Heart right ventricle (tissue), 16 donors: ENCODE results near the gene TRABD2B. TPM values are rescaled to one million over a fixed set of nuclear protein-coding genes. Genes with fewer than 3 reads are reported as not detected.

Source experiments
- ATAC-seq, 8 donors: fragments of 200-7000 bp; cut with Tn5 transposase; one replicate each; pipeline ENCODE4 v1.9.1; 2020; ENCODE audit warnings: mild to moderate bottlenecking in 8 of 8, moderate library complexity in 8 of 8, moderate number of reproducible peaks in 1 of 8
- DNase-seq, 2 donors: peaks; one replicate each; pipeline ENCODE4 v3.0.0-alpha.2; 2020
- H3K27ac ChIP-seq, 10 donors: fragments of 200-600 bp; sonication (generic) in 2 of 10; one replicate each; pipeline versions ENCODE4 v1.5.0 to v1.8.0; 2020 to 2022; ENCODE audit warnings: mild to moderate bottlenecking in 3 of 10
- H3K27me3 ChIP-seq, 7 donors: fragments of 200-600 bp; one replicate each; pipeline ENCODE4 v1.8.0; 2021 to 2022; ENCODE audit warnings: mild to moderate bottlenecking in 2 of 7
- H3K36me3 ChIP-seq, 9 donors: fragments of 200-600 bp; sonication (generic) in 1 of 9; one replicate each; pipeline versions ENCODE4 v1.5.0 to v1.8.0; 2020 to 2022; ENCODE audit warnings: mild to moderate bottlenecking in 2 of 9
- H3K4me1 ChIP-seq, 9 donors: fragments of 200-600 bp; sonication (generic) in 1 of 9; one replicate each; pipeline versions ENCODE4 v1.5.0 to v1.8.0; 2020 to 2022; ENCODE audit warnings: mild to moderate bottlenecking in 4 of 9
- H3K4me3 ChIP-seq, 10 donors: fragments of 200-600 bp; sonication (generic) in 2 of 10; one replicate each; pipeline versions ENCODE4 v1.5.0 to v1.8.0; 2020 to 2022; ENCODE audit warnings: mild to moderate bottlenecking in 7 of 10, moderate library complexity in 2 of 10
- H3K9me3 ChIP-seq, 11 donors: fragments of 200-600 bp in 10 of 11; sonication (generic) in 2 of 11; one replicate each; pipeline versions ENCODE4 v1.5.0 to v1.8.0; 2013 to 2022; ENCODE audit warnings: mild to moderate bottlenecking in 2 of 11, control low read depth in 1 of 11, moderate library complexity in 1 of 11
- WGBS, 2 donors: extraction: QIAGEN DNeasy Blood & Tissue Kit; methylation state at CpG; one replicate each; pipeline ENCODE4 v1.1.7; 2013; ENCODE audit warnings: inconsistent platforms in 1 of 2; 5-methylcytosine and 5-hydroxymethylcytosine counted together
- intact Hi-C, 10 donors: fragments of 100-400 bp; cut with DNase I; formaldehyde crosslinking; loops; one replicate each; pipeline versions ENCODE4 v1.11.1 to v1.14.2; 2022
- polyA plus RNA-seq, 2 donors: library from polyadenylated mRNA; stranded (reverse); fragments of 200-250 nt; gene quantifications; one replicate each; pipeline ENCODE4 v1.2.3, GENCODE V29; 2013
- total RNA-seq, 10 donors: library from RNA; stranded (reverse); fragmentation: NEBNext Ultra II Directional in 3 of 10; extraction: Animal tissue kit (Norgen Biotek cat#: 25700) in 3 of 10; gene quantifications; one replicate each; pipeline versions ENCODE4 v1.2.1 to v1.2.4, GENCODE V29; 2021 to 2023
- TF ChIP-seq, protein P1 (sequence below), 9 donors: fragments of 200-600 bp; sonication (generic) in 2 of 9; IDR thresholded peaks; one replicate each; pipeline versions ENCODE4 v1.5.0 to v1.8.0; 2021 to 2022; ENCODE audit warnings: antibody characterized with exemption in 9 of 9, mild to moderate bottlenecking in 5 of 9, moderate library complexity in 1 of 9
- donor health status: Arrhythmogenic right ventricular cardiomyopathy.
- donor health status: ischemic (EF 13 %, LVEDD 7.1; RV severe dilation, severe dysfunction).
- donor health status: healthy with polysubstance abuse.
- donor health status: DM: no; HTN: yes; CAD: no.
- donor health status: DM: no; HTN: no; CAD: no.
- donor health status: ischemic (EF 25% LVEDD 6.9; RV normal size, moderate dysfunction).
- donor health status: ischemic (EF 25% LVEDD 5.7; RV mildly dilated, moderate dysfunction).
- donor health status: healthy.
- donor health status: DM: yes; HTN: yes; CAD: no.
- donor health status: Ischemic cardiomyopathy.
- donor health status: ischemic (EF 35%, LVEDD 5.7; RV mildly dilated, moderate dysfunction).
- donor health status: nonischemic (EF 11% LVEDD 7.7; RV severe dilation, severe dysfunction).
- donor health status: DM: yes; HTN: yes; CAD: no.
- donor health status: PGD.
- donor health status: ischemic (EF 29% LVEDD 5.4; RV normal size, mild dysfunction).
- donor health status: nonischemic (EF 23%, LVEDD 6.1; RV moderate dilation, normal function).

The TRABD2B gene
- total and polyA plus RNA-seq, 12 donors = 0.21 to 1.1 (median 0.53) TPM

DNA sequence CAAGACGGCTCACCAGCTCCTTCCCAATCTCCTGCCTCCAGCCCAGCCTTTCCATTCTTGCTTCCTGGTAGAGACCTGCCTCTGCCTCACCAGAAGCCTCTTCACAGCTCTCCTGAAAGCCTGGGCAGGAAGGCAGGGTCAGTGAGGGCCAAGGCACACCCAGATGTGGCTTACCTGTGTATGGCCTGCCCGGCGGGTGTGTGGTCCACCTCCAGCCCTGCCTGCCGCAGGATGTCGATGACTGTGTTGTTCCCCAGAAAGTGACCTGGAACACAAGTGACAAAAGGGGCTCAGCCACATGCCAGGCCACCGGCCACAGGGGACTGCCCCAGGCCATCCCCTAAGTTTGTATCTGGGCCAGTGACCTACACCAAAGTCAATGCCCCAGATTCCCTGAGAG lies 218.9 kb downstream of the TRABD2B start:
- intact Hi-C loops = no loop called here
- ATAC-seq (no peak), DNase-seq (no peak)
- H3K4me3 ChIP-seq = no peak overlapping the region
- TF ChIP-seq, protein P1, sequence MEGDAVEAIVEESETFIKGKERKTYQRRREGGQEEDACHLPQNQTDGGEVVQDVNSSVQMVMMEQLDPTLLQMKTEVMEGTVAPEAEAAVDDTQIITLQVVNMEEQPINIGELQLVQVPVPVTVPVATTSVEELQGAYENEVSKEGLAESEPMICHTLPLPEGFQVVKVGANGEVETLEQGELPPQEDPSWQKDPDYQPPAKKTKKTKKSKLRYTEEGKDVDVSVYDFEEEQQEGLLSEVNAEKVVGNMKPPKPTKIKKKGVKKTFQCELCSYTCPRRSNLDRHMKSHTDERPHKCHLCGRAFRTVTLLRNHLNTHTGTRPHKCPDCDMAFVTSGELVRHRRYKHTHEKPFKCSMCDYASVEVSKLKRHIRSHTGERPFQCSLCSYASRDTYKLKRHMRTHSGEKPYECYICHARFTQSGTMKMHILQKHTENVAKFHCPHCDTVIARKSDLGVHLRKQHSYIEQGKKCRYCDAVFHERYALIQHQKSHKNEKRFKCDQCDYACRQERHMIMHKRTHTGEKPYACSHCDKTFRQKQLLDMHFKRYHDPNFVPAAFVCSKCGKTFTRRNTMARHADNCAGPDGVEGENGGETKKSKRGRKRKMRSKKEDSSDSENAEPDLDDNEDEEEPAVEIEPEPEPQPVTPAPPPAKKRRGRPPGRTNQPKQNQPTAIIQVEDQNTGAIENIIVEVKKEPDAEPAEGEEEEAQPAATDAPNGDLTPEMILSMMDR (IDR thresholded peaks at IDR 0.05) = no peak
- peaks cover 0 to 5% (median 0%) of the 10 kb centered on the region in 7 donors for H3K27me3 ChIP-seq
- no peak overlapping the region for H3K27ac ChIP-seq
- WGBS, 2 donors = 97 to 99% methylated on average over 6 of the region's 6 CpGs
- H3K9me3 ChIP-seq = no peaks in the 10 kb centered on the region
- no peaks in the 10 kb centered on the region for H3K36me3 ChIP-seq
- H3K4me1 ChIP-seq = peaks cover 0 to 22% (median 10%) of the 10 kb centered on the region in 9 donors

DNA sequence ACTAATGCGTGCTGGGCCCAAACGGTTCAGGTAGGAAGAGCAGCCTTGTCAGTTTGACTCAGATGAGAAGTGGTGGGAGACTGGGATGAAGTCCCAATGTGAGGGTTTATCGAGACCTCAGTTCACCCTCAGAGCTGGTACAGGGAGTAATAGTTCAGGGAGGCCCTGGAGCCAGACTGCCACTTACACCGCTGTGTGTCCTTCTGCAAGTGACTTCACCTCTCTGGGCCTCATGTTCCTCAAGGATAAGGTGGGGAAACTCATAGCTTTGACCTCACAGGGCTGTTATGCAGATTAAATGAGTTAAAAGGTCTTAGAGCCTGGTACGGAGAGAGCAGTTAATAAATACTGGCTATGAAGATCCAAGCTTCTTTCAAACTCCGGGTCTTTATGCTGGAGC lies 219.9 kb downstream of the TRABD2B start:
- no peak for ATAC-seq

DNA sequence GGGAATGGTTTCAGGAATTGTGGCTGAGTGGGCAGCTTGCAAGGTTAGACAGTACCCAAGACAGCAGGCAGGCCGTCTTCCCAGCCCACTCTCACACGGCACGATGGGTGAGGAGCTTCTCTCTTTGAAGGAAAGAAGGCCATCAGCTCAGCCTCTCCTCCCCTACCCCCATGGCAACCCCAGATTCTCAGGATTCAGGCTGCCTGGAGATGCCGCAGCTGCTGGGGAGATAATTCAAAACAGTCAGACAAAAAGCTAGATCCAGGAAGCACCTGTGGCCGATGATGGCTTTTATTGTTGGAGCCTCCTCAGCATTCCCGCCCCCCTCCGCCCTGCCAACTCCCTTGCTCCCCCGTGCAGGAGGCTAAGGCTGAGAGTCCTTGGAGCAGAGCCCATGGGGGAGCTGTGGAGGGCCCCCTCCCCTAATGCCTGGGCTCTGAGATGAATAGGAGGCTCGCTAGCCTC lies 220.5 kb downstream of the TRABD2B start:
- ATAC-seq = no peak
- TF ChIP-seq, protein P1 (IDR thresholded peaks at IDR 0.05) = no peak
- Histone ChIP-seq H3K27ac (no peak overlapping the region), H3K4me3 (no peak overlapping the region), H3K27me3 (peaks cover 0 to 5% (median 0%) of the 10 kb centered on the region in 7 donors), H3K9me3 (no peaks in the 10 kb centered on the region), H3K4me1 (peaks cover 0 to 6% (median 0%) of the 10 kb centered on the region in 9 donors), H3K36me3 (no peaks in the 10 kb centered on the region)
- WGBS, 2 donors = 70 to 72% methylated on average over 9 of the region's 9 CpGs
- no peak for DNase-seq
- intact Hi-C loops = no loop called here

More for the DNA sequence above, 219.9 kb downstream of the TRABD2B start:
- no peak overlapping the region for H3K4me3 ChIP-seq
- peaks cover 0 to 13% (median 5%) of the 10 kb centered on the region in 9 donors for H3K4me1 ChIP-seq
- no peak for DNase-seq
- H3K9me3 ChIP-seq = no peaks in the 10 kb centered on the region
- intact Hi-C loops = no loop called here
- H3K27ac ChIP-seq = no peak overlapping the region
- TF ChIP-seq, protein P1 (IDR thresholded peaks at IDR 0.05) = no peak
- no peaks in the 10 kb centered on the region for H3K36me3 ChIP-seq
- WGBS, 2 donors = 90 to 92% methylated on average over 6 of the region's 6 CpGs
- H3K27me3 ChIP-seq = peaks cover 0 to 5% (median 0%) of the 10 kb centered on the region in 7 donors

DNA sequence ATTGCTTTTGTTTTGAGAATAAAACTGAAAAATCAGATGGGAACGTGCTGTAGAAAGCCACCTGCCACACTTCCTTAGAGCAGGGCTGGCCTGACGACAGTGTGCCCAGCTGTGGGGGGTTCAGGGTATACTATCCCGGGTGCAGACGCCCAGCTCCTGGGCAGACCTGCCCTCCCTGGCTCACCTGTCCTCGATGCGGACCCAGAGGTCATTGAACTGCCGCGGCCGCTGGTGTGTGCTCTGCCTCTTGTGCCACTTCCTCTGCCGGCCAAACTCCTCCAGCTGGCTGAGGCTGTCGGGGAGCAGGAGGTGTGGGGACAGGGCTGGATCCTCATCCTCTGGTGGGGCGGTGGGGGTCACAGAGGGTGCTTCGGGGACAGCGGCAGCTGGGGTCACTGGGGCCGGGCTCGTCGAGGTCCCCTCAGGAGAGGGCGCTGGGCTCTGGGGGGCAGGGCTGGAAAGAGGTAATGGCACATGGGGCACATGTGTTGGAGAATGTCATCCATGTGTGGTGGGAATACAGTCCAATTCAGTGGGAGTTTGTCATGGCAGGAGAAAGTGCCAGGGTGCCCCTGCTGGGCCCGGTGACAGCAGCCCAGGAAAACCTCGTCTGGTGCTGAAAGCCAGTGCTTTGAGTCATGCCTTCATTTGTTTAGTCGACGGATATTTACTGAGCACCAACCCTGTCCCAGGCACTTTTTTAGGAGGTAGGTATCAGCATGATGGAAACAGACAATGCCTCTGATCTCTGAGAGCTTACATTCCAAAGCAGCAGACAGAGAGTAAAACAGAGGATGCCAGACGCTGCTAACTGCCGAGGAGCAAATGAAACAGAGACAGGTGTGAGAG lies 222.0 kb downstream of the TRABD2B start:
- intact Hi-C loops = no loop called here
- no peak overlapping the region for H3K27ac ChIP-seq
- no peaks in the 10 kb centered on the region for H3K36me3 ChIP-seq
- TF ChIP-seq, protein P1 (IDR thresholded peaks at IDR 0.05) = no peak
- no peak for ATAC-seq
- H3K9me3 ChIP-seq = no peaks in the 10 kb centered on the region
- H3K27me3 ChIP-seq = peaks cover 0 to 5% (median 0%) of the 10 kb centered on the region in 7 donors
- H3K4me3 ChIP-seq = no peak overlapping the region
- H3K4me1 ChIP-seq = peaks cover 0 to 4% (median 0%) of the 10 kb centered on the region in 9 donors
- 89 to 92% methylated on average over 24 of the region's 24 CpGs for WGBS, 2 donors
- DNase-seq = no peak
